Esophagus muscularis mucosa (tissue), 4 donors: ENCODE results near the gene RIN2. TPM values are rescaled to one million over a fixed set of nuclear protein-coding genes. Genes with fewer than 3 reads are reported as not detected.

Experiments used
- DNase-seq: peaks from one replicate; pipeline ENCODE4 v3.0.0-alpha.2; 2017; ENCODE audit errors: extremely low spot score
- H3K27ac ChIP-seq, 4 donors: fragments of 200-600 bp; sonication (generic); replicated peaks in 1 of 4; 1 replicate in 3 of 4; 2 replicates in 1 of 4; pipeline ENCODE4 v1.5.1; 2016 to 2019; ENCODE audit warnings: mild to moderate bottlenecking in 1 of 4
- H3K27me3 ChIP-seq, 4 donors: fragments of 200-600 bp; sonication (generic); one replicate each; pipeline versions ENCODE4 v1.5.1 to v1.6.0; 2016 to 2019
- H3K36me3 ChIP-seq, 4 donors: fragments of 200-600 bp; sonication (generic); one replicate each; pipeline ENCODE4 v1.5.1; 2016 to 2019
- H3K4me1 ChIP-seq, 4 donors: fragments of 200-600 bp; sonication (generic); one replicate each; pipeline ENCODE4 v1.5.1; 2016 to 2019
- H3K4me3 ChIP-seq, 4 donors: fragments of 200-600 bp; sonication (generic); 1 replicate in 2 of 4; 2 replicates in 2 of 4; pipeline ENCODE4 v1.5.1; 2016 to 2019; ENCODE audit warnings: mild to moderate bottlenecking in 4 of 4, moderate library complexity in 1 of 4
- H3K9me3 ChIP-seq, 4 donors: fragments of 200-600 bp; sonication (generic); 1 replicate in 3 of 4; 2 replicates in 1 of 4; pipeline ENCODE4 v1.5.1; 2016 to 2019
- EP300 ChIP-seq: sonication (generic); formaldehyde crosslinking; IDR thresholded peaks from one replicate; pipeline ENCODE4 v1.6.1; 2017; ENCODE audit warnings: antibody characterized with exemption
- POLR2A ChIP-seq: fragments of 450-650 bp; IDR thresholded peaks from one replicate; pipeline ENCODE4 v1.6.1; 2017; ENCODE audit warnings: antibody characterized with exemption, moderate library complexity, mild to moderate bottlenecking, low read depth
- POLR2AphosphoS5 ChIP-seq, 2 donors: sonication (generic); formaldehyde crosslinking; IDR thresholded peaks; one replicate each; pipeline ENCODE4 v1.6.1; 2017; ENCODE audit warnings: antibody characterized with exemption in 2 of 2
- WGBS: methylation state at CpG from one replicate; pipeline ENCODE4 v1.1.5; 2018; 5-methylcytosine and 5-hydroxymethylcytosine counted together
- intact Hi-C: fragments of 100-400 bp; cut with DNase I; formaldehyde crosslinking; loops from one replicate; pipeline ENCODE4 v1.15.1; 2023
- total RNA-seq, 4 donors: library from RNA; depleted of rRNA; stranded (reverse); fragments of >200 nt; gene quantifications; one replicate each; pipeline versions ENCODE4 v1.1.0 to v1.2.1, GENCODE V29; 2016
- TF ChIP-seq, protein P1 (sequence below), 3 experiments: fragments of 200-600 bp in 2 of 3; fragments of 450-650 bp in 1 of 3; sonication (generic) in 2 of 3; IDR thresholded peaks; one replicate each; pipeline ENCODE4 v1.5.1; 2017 to 2019; ENCODE audit warnings: antibody characterized with exemption in 3 of 3, mild to moderate bottlenecking in 2 of 3, moderate library complexity in 1 of 3

Gene RIN2
- total RNA-seq, 4 donors from 2014 or later = 49.8 to 65.1 (median 53.0) TPM

DNA sequence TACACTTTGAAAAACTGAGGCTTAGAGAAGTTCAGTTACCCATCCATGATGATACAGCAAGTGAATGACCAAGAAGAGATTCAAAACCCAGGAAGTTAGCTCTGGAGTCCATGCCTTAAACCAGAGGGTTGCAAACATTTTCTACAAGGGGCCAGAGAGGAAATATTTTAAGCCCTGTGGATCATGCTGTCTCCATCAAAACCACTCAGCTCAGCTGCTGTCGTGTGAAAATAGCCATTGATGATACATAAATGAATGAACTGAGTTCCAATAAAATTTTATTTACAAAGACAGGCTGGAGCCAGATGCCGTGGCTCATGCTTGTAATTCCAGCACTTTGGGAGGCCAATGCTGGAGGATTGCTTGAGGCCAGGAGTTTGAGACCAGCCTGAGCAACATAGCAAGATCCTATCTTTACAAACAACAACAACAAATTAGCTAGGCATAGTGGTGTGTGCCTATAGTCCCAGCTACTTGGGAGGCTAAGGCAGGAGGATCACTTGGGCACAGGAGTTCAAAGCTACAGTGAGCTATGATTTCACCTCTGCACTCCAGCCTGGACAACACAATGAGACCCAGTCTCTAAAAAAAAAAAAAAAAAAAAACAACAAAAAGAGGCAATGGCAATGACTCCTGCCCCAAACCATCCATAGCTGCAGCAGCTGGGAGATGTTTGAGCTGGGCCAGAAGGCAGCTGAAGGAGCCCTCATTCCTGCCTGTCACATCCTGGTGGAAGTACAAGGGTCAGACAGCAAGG lies 44.1 kb upstream of the RIN2 start:
- Histone ChIP-seq H3K27ac (no peak overlapping the region), H3K4me3 (no peak overlapping the region), H3K36me3 (no peaks in the 10 kb centered on the region), H3K4me1 (peaks cover 0 to 60% (median 47%) of the 10 kb centered on the region in 4 donors), H3K9me3 (no peaks in the 10 kb centered on the region), H3K27me3 (no peaks in the 10 kb centered on the region)
- intact Hi-C loops = no loop called here
- no peak for DNase-seq
- 48% methylated on average over 2 of the region's 2 CpGs for WGBS
- TF ChIP-seq, protein P1, sequence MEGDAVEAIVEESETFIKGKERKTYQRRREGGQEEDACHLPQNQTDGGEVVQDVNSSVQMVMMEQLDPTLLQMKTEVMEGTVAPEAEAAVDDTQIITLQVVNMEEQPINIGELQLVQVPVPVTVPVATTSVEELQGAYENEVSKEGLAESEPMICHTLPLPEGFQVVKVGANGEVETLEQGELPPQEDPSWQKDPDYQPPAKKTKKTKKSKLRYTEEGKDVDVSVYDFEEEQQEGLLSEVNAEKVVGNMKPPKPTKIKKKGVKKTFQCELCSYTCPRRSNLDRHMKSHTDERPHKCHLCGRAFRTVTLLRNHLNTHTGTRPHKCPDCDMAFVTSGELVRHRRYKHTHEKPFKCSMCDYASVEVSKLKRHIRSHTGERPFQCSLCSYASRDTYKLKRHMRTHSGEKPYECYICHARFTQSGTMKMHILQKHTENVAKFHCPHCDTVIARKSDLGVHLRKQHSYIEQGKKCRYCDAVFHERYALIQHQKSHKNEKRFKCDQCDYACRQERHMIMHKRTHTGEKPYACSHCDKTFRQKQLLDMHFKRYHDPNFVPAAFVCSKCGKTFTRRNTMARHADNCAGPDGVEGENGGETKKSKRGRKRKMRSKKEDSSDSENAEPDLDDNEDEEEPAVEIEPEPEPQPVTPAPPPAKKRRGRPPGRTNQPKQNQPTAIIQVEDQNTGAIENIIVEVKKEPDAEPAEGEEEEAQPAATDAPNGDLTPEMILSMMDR (IDR thresholded peaks at IDR 0.05) = no peak
- TF ChIP-seq POLR2A (no peak), POLR2AphosphoS5 (IDR thresholded peaks at IDR 0.05) (no peak), EP300 (no peak)

- H3K4me3 ChIP-seq = no peak overlapping the region
- no peak for DNase-seq
- intact Hi-C loops = no loop called here
- H3K4me1 ChIP-seq = peaks cover 0 to 55% (median 47%) of the 10 kb centered on the region in 4 donors
- no peaks in the 10 kb centered on the region for H3K9me3 ChIP-seq
- TF ChIP-seq, protein P1 (IDR thresholded peaks at IDR 0.05) = no peak
- no peak for TF ChIP-seq POLR2AphosphoS5 (IDR thresholded peaks at IDR 0.05)
- TF ChIP-seq EP300 = no peak
- TF ChIP-seq POLR2A = no peak
- no peaks in the 10 kb centered on the region for H3K36me3 ChIP-seq
- H3K27me3 ChIP-seq = no peaks in the 10 kb centered on the region
- H3K27ac ChIP-seq = no peak overlapping the region
- WGBS = 75% methylated on average over 1 of the region's 1 CpG
These were observed 43.5 kb upstream of the RIN2 start for GRCh38 chr20:19714579-19714840.

GRCh38 chr20:19715986-19716385 lies 42.1 kb upstream of the RIN2 start:
- Histone ChIP-seq H3K4me1 (peaks cover 0 to 41% (median 34%) of the 10 kb centered on the region in 4 donors), H3K27ac (no peak overlapping the region), H3K4me3 (no peak overlapping the region), H3K36me3 (peaks cover 0 to 2% (median 0%) of the 10 kb centered on the region in 4 donors), H3K9me3 (no peaks in the 10 kb centered on the region), H3K27me3 (no peaks in the 10 kb centered on the region)
- 100% methylated on average over 2 of the region's 3 CpGs for WGBS
- intact Hi-C loops = no loop called here
- no peak for DNase-seq
- TF ChIP-seq EP300 (no peak), POLR2AphosphoS5 (IDR thresholded peaks at IDR 0.05) (no peak), POLR2A (no peak)
- TF ChIP-seq, protein P1 (IDR thresholded peaks at IDR 0.05) = no peak

DNA sequence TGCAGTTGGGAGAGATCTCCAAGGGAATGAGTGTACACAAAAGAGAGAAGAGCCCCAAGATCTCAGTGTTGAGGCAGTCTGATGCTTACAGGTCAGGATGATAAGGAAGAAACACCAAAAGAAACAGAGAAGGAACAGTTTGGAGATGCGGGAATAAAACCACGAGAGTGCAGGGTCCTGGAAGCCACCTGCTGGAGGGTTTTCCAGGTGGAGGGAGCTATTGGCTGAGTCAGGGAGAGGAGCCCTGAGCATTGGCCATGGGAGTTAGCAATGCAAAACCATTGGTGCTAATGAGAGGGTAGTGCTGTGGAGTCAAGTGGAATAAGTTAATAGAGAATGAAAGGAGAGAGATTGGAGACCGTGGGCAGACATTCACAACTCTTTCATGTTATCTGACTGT lies 39.2 kb upstream of the RIN2 start:
- no peak for DNase-seq
- no peaks in the 10 kb centered on the region for H3K27me3 ChIP-seq
- H3K36me3 ChIP-seq = peaks cover 0 to 4% (median 0%) of the 10 kb centered on the region in 4 donors
- H3K4me3 ChIP-seq = no peak overlapping the region
- no peak overlapping the region for H3K27ac ChIP-seq
- 90% methylated on average over 3 of the region's 3 CpGs for WGBS
- intact Hi-C loops = no loop called here
- H3K4me1 ChIP-seq = peaks cover 0 to 12% (median 6%) of the 10 kb centered on the region in 4 donors
- TF ChIP-seq POLR2AphosphoS5 (IDR thresholded peaks at IDR 0.05) = no peak
- TF ChIP-seq, protein P1 (IDR thresholded peaks at IDR 0.05) = no peak
- no peak for TF ChIP-seq POLR2A
- TF ChIP-seq EP300 = no peak
- no peaks in the 10 kb centered on the region for H3K9me3 ChIP-seq

DNA sequence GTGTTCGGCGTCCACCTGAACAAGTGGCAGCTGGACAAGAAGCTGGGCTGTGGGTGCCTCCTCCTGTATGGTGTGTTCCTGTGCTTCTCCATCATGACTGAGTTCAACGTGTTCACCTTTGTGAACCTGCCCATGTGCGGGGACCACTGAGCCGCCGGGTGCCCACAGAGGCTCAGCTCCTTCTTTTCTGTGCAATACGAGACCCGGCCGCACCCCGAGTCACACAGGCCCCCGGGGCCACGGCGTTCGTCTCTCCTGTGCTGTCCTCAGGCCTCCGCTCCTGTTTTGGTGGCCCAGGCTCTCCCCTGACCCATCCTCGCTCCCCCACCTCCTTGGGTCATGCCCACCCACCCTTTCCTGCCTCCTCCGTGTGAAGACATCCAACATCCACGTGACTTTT lies 37.1 kb upstream of the RIN2 start:
- TF ChIP-seq, protein P1 (IDR thresholded peaks at IDR 0.05) = no peak
- TF ChIP-seq POLR2AphosphoS5 (IDR thresholded peaks at IDR 0.05) = no peak
- no peak for TF ChIP-seq POLR2A
- TF ChIP-seq EP300 = no peak
- intact Hi-C loops = no loop called here
- H3K27ac ChIP-seq = no peak overlapping the region
- no peak overlapping the region for H3K4me3 ChIP-seq
- H3K36me3 ChIP-seq = peaks cover 0 to 4% (median 0%) of the 10 kb centered on the region in 4 donors
- H3K27me3 ChIP-seq = no peaks in the 10 kb centered on the region
- no peaks in the 10 kb centered on the region for H3K4me1 ChIP-seq
- 97% methylated on average over 16 of the region's 18 CpGs for WGBS
- H3K9me3 ChIP-seq = no peaks in the 10 kb centered on the region
- no peak for DNase-seq
